ENCODE data around the gene SOCS4.

The SOCS4 gene

DNA sequence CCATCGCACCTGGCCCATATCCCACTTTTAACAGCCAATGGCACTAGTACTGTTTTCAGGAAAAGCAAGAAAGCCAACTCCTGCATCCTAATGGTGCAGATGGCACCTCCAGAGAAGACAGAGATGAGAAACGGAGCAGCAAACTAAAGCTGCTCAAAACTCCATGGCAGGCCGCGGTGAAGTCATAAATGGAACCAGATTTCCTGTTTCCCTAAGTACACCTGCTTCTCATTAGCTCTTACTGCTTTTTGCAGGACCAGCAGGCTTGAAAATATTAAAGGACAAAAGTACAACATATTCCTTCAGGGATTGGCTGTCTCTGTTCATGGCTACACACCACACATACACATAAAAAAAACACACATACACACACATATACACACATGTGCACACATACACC, 65.3 kb downstream of the SOCS4 start:
- no peak for FAIRE-seq

GRCh38 chr14:55094292-55095157, 67.5 kb downstream of the SOCS4 start:
- FAIRE-seq: no peak

DNA sequence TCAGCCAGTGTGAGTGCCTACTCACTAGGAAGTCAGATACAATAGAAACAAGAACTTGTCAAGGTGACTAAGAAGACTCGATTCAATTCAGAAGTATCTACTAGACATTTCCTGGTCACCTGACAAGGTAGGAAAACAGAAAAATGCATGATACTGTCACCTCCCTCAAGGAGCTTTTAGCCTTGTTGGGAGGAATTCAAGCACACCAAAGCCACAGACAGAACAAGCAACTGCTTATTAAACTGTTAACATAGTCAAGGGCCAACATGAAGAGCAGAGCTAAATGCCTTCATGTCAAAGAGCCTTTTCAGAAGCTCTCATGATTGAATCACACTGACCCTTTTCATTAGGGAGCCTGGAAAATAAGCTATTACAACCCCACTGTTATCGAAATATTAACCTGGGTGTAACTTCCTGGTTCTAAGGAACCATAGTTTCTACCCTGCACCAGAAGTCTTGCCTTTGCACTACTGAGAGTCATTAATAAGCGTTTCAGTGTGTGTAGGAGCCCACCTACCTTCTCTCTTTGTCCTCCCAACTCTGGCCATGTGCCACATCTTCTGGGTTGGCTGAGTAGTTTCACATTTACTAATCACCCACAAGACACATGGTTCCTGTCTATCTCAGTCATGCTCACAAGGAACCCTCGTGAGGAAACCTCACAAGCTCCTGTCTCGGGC, 71.0 kb downstream of the SOCS4 start:
- no peak for FAIRE-seq

GRCh38 chr14:55098561-55098898, 71.5 kb downstream of the SOCS4 start:
- FAIRE-seq: no peak

Data from G401.6 (cell line).